BJ (cell line): Measurements from ENCODE around the gene RTEL1. TPM values are rescaled to one million over a fixed set of nuclear protein-coding genes. Genes with fewer than 3 reads are reported as not detected.

Experiments used
- CTCF ChIA-PET: fragments of 350-600 bp; formaldehyde crosslinking; extraction: SDS; loops from one replicate; lab custom pipeline; 2021; ENCODE audit warnings: antibody characterized with exemption, inconsistent platforms; lab: Yijun Ruan, JAX
- POLR2A ChIA-PET: fragments of 300-600 bp; sonication (Branson Sonifier 250); formaldehyde crosslinking; extraction: SDS; loops from one replicate; lab custom pipeline; 2021; ENCODE audit warnings: antibody characterized with exemption; lab: Charles Lee
- DNase-seq: peaks from one replicate; pipeline ENCODE4 v3.0.0-alpha.2; 2011; ENCODE audit warnings: low read depth
- H3K27me3 ChIP-seq: 2 replicates; pipeline ENCODE4 v1.6.0; 2011; ENCODE audit warnings: low read length; ENCODE audit not compliant: control insufficient read depth, insufficient read depth
- H3K36me3 ChIP-seq: 2 replicates; pipeline ENCODE4 v1.5.1; 2011; ENCODE audit warnings: low read length; ENCODE audit not compliant: control insufficient read depth, insufficient read depth
- H3K4me3 ChIP-seq: 2 replicates; pipeline ENCODE4 v1.5.1; 2011; ENCODE audit warnings: low read depth, mild to moderate bottlenecking, control low read depth, low read length
- polyA plus RNA-seq: library from polyadenylated mRNA; depleted of rRNA; stranded (reverse); fragments of >200 nt; gene quantifications from 2 replicates; pipeline ENCODE4 v1.2.3, GENCODE V29; 2011
- TF ChIP-seq, protein P1 (sequence below): IDR thresholded peaks from 2 replicates; pipeline ENCODE4 v1.5.1; 2011; ENCODE audit warnings: low read depth, mild to moderate bottlenecking, control low read depth, inconsistent platforms, low read length, moderate library complexity; ENCODE audit not compliant: insufficient read depth

The RTEL1 gene
- polyA plus RNA-seq, 1 experiment: 18.3 TPM

- DNase-seq: no peak
- TF ChIP-seq, protein P1, sequence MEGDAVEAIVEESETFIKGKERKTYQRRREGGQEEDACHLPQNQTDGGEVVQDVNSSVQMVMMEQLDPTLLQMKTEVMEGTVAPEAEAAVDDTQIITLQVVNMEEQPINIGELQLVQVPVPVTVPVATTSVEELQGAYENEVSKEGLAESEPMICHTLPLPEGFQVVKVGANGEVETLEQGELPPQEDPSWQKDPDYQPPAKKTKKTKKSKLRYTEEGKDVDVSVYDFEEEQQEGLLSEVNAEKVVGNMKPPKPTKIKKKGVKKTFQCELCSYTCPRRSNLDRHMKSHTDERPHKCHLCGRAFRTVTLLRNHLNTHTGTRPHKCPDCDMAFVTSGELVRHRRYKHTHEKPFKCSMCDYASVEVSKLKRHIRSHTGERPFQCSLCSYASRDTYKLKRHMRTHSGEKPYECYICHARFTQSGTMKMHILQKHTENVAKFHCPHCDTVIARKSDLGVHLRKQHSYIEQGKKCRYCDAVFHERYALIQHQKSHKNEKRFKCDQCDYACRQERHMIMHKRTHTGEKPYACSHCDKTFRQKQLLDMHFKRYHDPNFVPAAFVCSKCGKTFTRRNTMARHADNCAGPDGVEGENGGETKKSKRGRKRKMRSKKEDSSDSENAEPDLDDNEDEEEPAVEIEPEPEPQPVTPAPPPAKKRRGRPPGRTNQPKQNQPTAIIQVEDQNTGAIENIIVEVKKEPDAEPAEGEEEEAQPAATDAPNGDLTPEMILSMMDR: no peak
- Histone ChIP-seq H3K36me3 (peaks cover 11% of the 10 kb centered on the region), H3K4me3 (peak overlapping the region; percentile 74), H3K27me3 (no peaks in the 10 kb centered on the region)
- CTCF ChIA-PET: interaction anchor here (1.3 to 1.6 kb wide), 3 partner anchors 45 to 295 kb away, joined by 4 to 6 read pairs (median 5); partner anchors contain the start of gene TPD52L2
- POLR2A ChIA-PET: interaction anchor here (0.6 kb wide), 2 partner anchors 83 to 200 kb away, joined by 3 to 9 read pairs; partner anchors contain the start of gene RTEL1
These were observed 83.7 kb downstream of the RTEL1 start for GRCh38 chr20:63741676-63742380.

- Histone ChIP-seq H3K4me3 (no peak overlapping the region), H3K27me3 (no peaks in the 10 kb centered on the region), H3K36me3 (peaks cover 11% of the 10 kb centered on the region)
- ChIA-PET CTCF (interaction anchor here (1.0 to 1.1 kb wide), 2 partner anchors 44 to 205 kb away, joined by 3 read pairs; no protein-coding TSS in a partner anchor), POLR2A (no interaction called here)
- no peak for DNase-seq
- TF ChIP-seq, protein P1: no peak
These were observed 84.4 kb downstream of the RTEL1 start for GRCh38 chr20:63742381-63743024.

DNA sequence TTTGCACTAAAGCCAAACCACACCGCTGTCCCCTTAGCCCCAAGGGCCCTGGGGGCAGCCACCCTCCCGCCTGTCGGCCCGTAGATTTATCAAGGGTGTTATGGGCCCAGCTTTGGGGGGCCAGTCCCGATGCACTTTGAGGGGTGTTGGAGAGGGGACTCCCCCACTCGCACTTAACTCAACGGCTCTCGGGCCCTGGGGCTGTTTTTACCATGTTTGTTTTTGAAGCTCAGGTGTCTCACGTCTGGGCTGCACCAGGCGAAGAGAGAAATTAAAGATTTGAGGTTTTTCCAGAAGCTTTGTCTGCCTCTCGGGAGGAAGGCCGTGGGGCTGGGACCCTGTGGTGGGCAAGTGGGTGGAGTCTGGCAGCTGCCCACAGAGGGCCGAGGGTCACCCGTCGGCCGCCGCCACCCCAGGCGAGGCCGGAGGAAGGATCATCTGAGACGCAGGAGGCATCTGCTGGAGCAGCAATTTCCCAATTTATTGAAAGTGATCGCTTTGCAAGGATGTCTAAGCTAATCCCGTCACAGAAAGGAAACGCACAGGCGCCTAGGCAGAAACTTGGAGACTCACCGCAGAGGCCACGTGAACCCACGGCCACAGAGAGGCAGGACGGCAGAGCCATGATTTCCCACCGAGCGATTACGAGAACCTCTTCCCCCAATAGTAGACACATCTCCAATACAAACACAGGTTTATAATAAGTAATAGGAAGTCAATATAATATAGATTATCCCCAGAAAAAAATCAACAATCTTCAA is 85.3 kb downstream of the RTEL1 start:
- POLR2A ChIA-PET: interaction anchor here (0.7 kb wide), 1 partner anchor 86 kb away, joined by 4 read pairs; no protein-coding TSS in a partner anchor
- DNase-seq: no peak
- Histone ChIP-seq H3K27me3 (no peaks in the 10 kb centered on the region), H3K4me3 (no peak overlapping the region), H3K36me3 (peaks cover 11% of the 10 kb centered on the region)
- CTCF ChIA-PET: interaction anchor here (1.0 to 1.1 kb wide), 2 partner anchors 43 to 206 kb away, joined by 3 read pairs; no protein-coding TSS in a partner anchor
- TF ChIP-seq, protein P1: no peak

GRCh38 chr20:63744158-63744557 is 86.0 kb downstream of the RTEL1 start:
- ChIA-PET POLR2A (interaction anchor here (0.7 kb wide), 1 partner anchor 85 kb away, joined by 4 read pairs; no protein-coding TSS in a partner anchor), CTCF (no interaction called here)
- peaks cover 11% of the 10 kb centered on the region for H3K36me3 ChIP-seq
- DNase-seq: no peak
- TF ChIP-seq, protein P1: no peak
- H3K4me3 ChIP-seq: no peak overlapping the region
- no peaks in the 10 kb centered on the region for H3K27me3 ChIP-seq
